Measurements from ENCODE around the gene ZFPM1.

Gene ZFPM1

GRCh38 chr16:88459366-88460073, 6.4 kb downstream of the ZFPM1 start:
- Histone ChIP-seq H3K27me3 (replicated peaks; ENCODE audit: control insufficient read depth, insufficient read depth, low read length) (no peaks in the 10 kb centered on the region), H3K36me3 (ENCODE audit: control insufficient read depth, insufficient read depth, low read length) (no peaks in the 10 kb centered on the region), H3K4me3 (replicated peaks; ENCODE audit: low read depth, low read length) (no peak overlapping the region)
- no peak for DNase-seq (ENCODE audit: extremely low read depth, insufficient read length)
- TF ChIP-seq CTCF (IDR thresholded peaks at IDR 0.05; ENCODE audit: insufficient read depth, low read length, poor library complexity, severe bottlenecking), result no peak

GRCh38 chr16:88460496-88461330, 7.6 kb downstream of the ZFPM1 start:
- TF ChIP-seq CTCF (IDR thresholded peaks at IDR 0.05; ENCODE audit: insufficient read depth, low read length, poor library complexity, severe bottlenecking), result no peak
- no peaks in the 10 kb centered on the region for H3K36me3 ChIP-seq (ENCODE audit: control insufficient read depth, insufficient read depth, low read length)

GRCh38 chr16:88461331-88462269, 8.5 kb downstream of the ZFPM1 start:
- no peaks in the 10 kb centered on the region for H3K27me3 ChIP-seq (replicated peaks; ENCODE audit: control insufficient read depth, insufficient read depth, low read length)
- no peak overlapping the region for H3K4me3 ChIP-seq (replicated peaks; ENCODE audit: low read depth, low read length)
- no peaks in the 10 kb centered on the region for H3K36me3 ChIP-seq (ENCODE audit: control insufficient read depth, insufficient read depth, low read length)
- TF ChIP-seq CTCF (IDR thresholded peaks at IDR 0.05; ENCODE audit: insufficient read depth, low read length, poor library complexity, severe bottlenecking), result no peak
- no peak for DNase-seq (ENCODE audit: extremely low read depth, insufficient read length)

More at GRCh38 chr16:88460496-88461330, 7.6 kb downstream of the ZFPM1 start:
- DNase-seq (ENCODE audit: extremely low read depth, insufficient read length), result no peak
- no peaks in the 10 kb centered on the region for H3K27me3 ChIP-seq (replicated peaks; ENCODE audit: control insufficient read depth, insufficient read depth, low read length)
- no peak overlapping the region for H3K4me3 ChIP-seq (replicated peaks; ENCODE audit: low read depth, low read length)

- Histone ChIP-seq H3K36me3 (ENCODE audit: control insufficient read depth, insufficient read depth, low read length) (no peaks in the 10 kb centered on the region), H3K27me3 (replicated peaks; ENCODE audit: control insufficient read depth, insufficient read depth, low read length) (no peaks in the 10 kb centered on the region), H3K4me3 (replicated peaks; ENCODE audit: low read depth, low read length) (no peak overlapping the region)
- no peak for DNase-seq (ENCODE audit: extremely low read depth, insufficient read length)
- no peak for TF ChIP-seq CTCF (IDR thresholded peaks at IDR 0.05; ENCODE audit: insufficient read depth, low read length, poor library complexity, severe bottlenecking)
Measured at GRCh38 chr16:88462396-88462795, 9.3 kb downstream of the ZFPM1 start.

- no peak for DNase-seq (ENCODE audit: extremely low read depth, insufficient read length)
- no peaks in the 10 kb centered on the region for H3K36me3 ChIP-seq (ENCODE audit: control insufficient read depth, insufficient read depth, low read length)
- TF ChIP-seq CTCF (IDR thresholded peaks at IDR 0.05; ENCODE audit: insufficient read depth, low read length, poor library complexity, severe bottlenecking), result no peak
- no peak overlapping the region for H3K4me3 ChIP-seq (replicated peaks; ENCODE audit: low read depth, low read length)
- no peaks in the 10 kb centered on the region for H3K27me3 ChIP-seq (replicated peaks; ENCODE audit: control insufficient read depth, insufficient read depth, low read length)
Measured at GRCh38 chr16:88463411-88463810, 10.3 kb downstream of the ZFPM1 start.

All from GM06990 (cell line).